ENCODE results near the gene EIF3K.
A peak's percentile ranks its signal among the peaks of the same experiment; 100 is the strongest.

Gene EIF3K

DNA sequence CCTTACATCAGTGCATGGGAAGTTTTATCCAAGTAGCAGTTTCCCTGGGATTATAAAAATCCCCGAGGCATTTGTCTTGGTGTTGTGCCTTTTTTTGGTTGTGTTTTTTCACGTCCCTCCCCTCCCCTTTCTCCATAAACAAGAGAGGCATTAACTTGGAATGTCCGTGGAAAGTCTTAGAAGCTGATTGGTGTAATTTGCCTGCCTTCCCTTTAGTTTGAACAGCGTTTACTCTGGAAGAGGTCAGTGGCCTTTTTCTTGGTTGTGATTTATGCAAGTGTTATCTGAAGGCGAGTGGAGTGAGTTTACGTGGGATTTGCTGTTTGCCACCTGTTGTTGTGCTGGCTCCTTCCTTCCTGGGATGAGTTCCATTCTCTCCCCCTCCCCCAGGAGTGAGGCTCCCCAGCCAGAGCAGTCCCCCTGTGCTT lies 35.7 kb downstream of the EIF3K start:
- peaks cover 73% of the 10 kb centered on the region for H3K36me3 ChIP-seq (ENCODE audit: low read depth)
- no peak overlapping the region for H3K4me3 ChIP-seq (ENCODE audit: severe bottlenecking)
- peak overlapping the region; percentile 100 for H3K27ac ChIP-seq (ENCODE audit: poor library complexity, severe bottlenecking)
- no peaks in the 10 kb centered on the region for H3K9me3 ChIP-seq (ENCODE audit: severe bottlenecking)
- H3K4me1 ChIP-seq (ENCODE audit: insufficient read depth, poor library complexity, severe bottlenecking) = peaks cover 86% of the 10 kb centered on the region
- H3K27me3 ChIP-seq (ENCODE audit: insufficient read depth, poor library complexity, severe bottlenecking) = no peaks in the 10 kb centered on the region
- TF ChIP-seq, protein P1, sequence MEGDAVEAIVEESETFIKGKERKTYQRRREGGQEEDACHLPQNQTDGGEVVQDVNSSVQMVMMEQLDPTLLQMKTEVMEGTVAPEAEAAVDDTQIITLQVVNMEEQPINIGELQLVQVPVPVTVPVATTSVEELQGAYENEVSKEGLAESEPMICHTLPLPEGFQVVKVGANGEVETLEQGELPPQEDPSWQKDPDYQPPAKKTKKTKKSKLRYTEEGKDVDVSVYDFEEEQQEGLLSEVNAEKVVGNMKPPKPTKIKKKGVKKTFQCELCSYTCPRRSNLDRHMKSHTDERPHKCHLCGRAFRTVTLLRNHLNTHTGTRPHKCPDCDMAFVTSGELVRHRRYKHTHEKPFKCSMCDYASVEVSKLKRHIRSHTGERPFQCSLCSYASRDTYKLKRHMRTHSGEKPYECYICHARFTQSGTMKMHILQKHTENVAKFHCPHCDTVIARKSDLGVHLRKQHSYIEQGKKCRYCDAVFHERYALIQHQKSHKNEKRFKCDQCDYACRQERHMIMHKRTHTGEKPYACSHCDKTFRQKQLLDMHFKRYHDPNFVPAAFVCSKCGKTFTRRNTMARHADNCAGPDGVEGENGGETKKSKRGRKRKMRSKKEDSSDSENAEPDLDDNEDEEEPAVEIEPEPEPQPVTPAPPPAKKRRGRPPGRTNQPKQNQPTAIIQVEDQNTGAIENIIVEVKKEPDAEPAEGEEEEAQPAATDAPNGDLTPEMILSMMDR (IDR thresholded peaks at IDR 0.05; ENCODE audit: poor library complexity, severe bottlenecking) = no peak
- ATAC-seq (ENCODE audit: low read depth) = no peak
- DNase-seq (ENCODE audit: low spot score) = no peak

DNA sequence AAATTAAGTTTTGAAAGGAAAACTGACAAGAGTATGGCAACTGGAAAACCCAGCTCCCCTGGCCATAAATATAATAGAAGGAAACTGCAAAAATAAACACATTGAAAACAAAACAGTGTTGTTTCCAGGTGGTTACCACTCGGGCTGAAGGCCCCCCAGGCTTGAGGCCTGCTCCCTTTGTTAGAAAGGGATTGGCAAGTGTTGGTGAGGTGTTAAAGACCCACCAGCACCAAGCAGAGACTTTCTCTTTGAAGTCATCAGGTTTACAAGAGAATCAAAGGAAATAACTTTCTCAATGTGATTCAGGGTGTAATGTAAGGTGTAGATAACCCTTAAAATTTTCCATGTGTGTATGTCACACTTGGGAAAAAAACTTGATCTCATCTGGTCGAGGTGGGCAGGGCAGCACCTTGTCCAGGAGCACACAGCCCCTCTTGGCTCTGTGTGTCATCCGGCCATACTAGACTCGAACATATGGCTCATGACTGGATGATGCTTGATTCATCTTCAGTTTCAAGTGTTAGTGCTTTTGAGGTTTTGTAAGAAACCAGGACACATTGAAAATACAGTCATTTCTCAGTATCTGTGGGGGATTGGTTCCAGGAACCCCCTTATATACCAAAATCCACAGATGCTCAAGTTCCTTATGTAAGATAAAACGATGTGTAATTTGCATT lies 36.3 kb downstream of the EIF3K start:
- H3K4me3 ChIP-seq (ENCODE audit: severe bottlenecking) = no peak overlapping the region
- H3K36me3 ChIP-seq (ENCODE audit: low read depth) = peaks cover 79% of the 10 kb centered on the region
- no peaks in the 10 kb centered on the region for H3K9me3 ChIP-seq (ENCODE audit: severe bottlenecking)
- H3K27ac ChIP-seq (ENCODE audit: poor library complexity, severe bottlenecking) = peak overlapping the region; percentile 100
- no peaks in the 10 kb centered on the region for H3K27me3 ChIP-seq (ENCODE audit: insufficient read depth, poor library complexity, severe bottlenecking)
- TF ChIP-seq, protein P1 (IDR thresholded peaks at IDR 0.05; ENCODE audit: poor library complexity, severe bottlenecking) = no peak
- peaks cover 92% of the 10 kb centered on the region for H3K4me1 ChIP-seq (ENCODE audit: insufficient read depth, poor library complexity, severe bottlenecking)
- DNase-seq (ENCODE audit: low spot score) = no peak
- no peak for ATAC-seq (ENCODE audit: low read depth)

DNA sequence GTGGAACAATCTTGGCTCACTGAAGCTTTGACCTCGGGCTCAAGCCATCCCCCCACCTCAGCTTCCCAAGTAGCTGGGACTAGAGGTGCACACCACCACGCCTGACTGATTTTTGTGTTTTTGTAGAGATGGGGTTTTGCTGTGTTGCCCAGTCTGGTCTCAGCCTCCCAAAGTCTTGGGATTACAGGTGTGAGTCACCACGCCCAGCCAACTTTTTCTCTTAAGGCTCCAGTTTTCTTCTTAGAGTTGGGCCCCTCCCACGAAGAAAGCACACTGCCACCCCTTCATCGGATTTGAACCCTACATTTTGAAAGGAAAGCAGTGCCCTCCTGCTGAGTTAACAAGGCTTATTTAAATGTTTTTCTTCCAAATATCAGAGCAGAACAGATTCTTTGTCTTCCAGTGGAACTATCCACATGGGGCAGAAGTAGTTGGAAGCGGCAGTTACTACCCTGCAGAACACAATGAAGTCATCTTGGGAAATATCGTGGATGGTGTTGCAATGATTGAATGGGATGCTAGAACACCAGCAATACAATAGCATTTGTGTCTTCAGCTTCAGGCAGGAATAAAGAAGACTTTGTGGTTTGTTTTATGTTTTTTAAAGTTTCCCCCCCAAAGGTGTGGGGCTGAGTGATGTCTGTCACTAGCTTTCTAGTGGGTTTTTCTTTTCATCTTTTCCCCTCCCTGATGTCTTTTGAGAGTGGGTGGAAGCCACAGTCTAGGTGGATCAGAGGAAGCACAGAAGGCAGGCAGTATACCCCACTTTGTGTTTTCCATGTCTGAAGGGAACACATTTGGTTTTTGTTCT lies 37.4 kb downstream of the EIF3K start:
- DNase-seq (ENCODE audit: low spot score) (no peak), ATAC-seq (ENCODE audit: low read depth) (peak; percentile 10; the same call in 1 of the 3 replicates)
- Histone ChIP-seq H3K36me3 (ENCODE audit: low read depth) (peaks cover 81% of the 10 kb centered on the region), H3K27ac (ENCODE audit: poor library complexity, severe bottlenecking) (peak overlapping the region; percentile 100), H3K9me3 (ENCODE audit: severe bottlenecking) (no peaks in the 10 kb centered on the region), H3K4me1 (ENCODE audit: insufficient read depth, poor library complexity, severe bottlenecking) (peaks cover 93% of the 10 kb centered on the region), H3K27me3 (ENCODE audit: insufficient read depth, poor library complexity, severe bottlenecking) (no peaks in the 10 kb centered on the region), H3K4me3 (ENCODE audit: severe bottlenecking) (no peak overlapping the region)
- TF ChIP-seq, protein P1 (IDR thresholded peaks at IDR 0.05; ENCODE audit: poor library complexity, severe bottlenecking) = no peak

DNA sequence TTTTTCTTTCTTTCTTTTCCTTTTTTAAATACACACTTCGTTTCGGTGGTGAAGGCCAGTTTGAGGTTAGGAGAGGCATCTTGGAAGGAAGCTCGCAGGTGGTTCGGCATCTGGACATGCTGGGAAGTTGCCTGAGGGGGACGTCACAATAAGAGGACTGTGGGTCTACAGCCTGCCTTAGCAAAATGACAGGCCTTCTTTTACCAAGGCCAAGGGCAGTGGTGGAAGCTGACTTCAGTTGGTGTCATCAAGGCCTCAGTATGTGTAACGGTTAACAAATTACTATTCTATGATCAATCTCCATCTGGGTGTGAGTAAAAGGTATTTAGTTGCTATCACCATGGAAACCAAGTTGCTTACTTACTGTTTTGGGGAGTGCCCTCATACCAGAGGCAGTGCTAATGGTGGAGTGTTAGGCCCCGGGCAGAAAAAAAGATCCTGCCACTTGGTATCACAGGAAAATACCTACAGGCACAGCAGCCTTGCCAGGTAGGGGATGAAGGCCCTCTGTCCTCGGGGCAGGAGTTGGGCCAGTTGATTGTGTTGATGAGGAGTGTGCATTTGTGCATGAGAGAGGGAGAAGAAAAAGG lies 38.7 kb downstream of the EIF3K start:
- ATAC-seq (ENCODE audit: low read depth) = peak; percentile 70
- no peak overlapping the region for H3K4me3 ChIP-seq (ENCODE audit: severe bottlenecking)
- H3K9me3 ChIP-seq (ENCODE audit: severe bottlenecking) = no peaks in the 10 kb centered on the region
- peak overlapping the region; percentile 100 for H3K27ac ChIP-seq (ENCODE audit: poor library complexity, severe bottlenecking)
- peak; percentile 91 for DNase-seq (ENCODE audit: low spot score)
- H3K4me1 ChIP-seq (ENCODE audit: insufficient read depth, poor library complexity, severe bottlenecking) = peaks cover 93% of the 10 kb centered on the region
- TF ChIP-seq, protein P1 (IDR thresholded peaks at IDR 0.05; ENCODE audit: poor library complexity, severe bottlenecking) = no peak
- peaks cover 85% of the 10 kb centered on the region for H3K36me3 ChIP-seq (ENCODE audit: low read depth)
- H3K27me3 ChIP-seq (ENCODE audit: insufficient read depth, poor library complexity, severe bottlenecking) = no peaks in the 10 kb centered on the region

All from RWPE2 (cell line).